Natural killer cell (primary cell): Measurements from ENCODE around the gene MYPOP. TPM values are rescaled to one million over a fixed set of nuclear protein-coding genes. Genes with fewer than 3 reads are reported as not detected.

Experiments
- ATAC-seq, 3 donors: fragments of 150-1000 bp in 2 of 3; fragments of 200-7000 bp in 1 of 3; cut with Tn5 transposase; 1 replicate in 1 of 3; 2 replicates in 2 of 3; pipeline ENCODE4 v1.10.0; 2021; ENCODE audit warnings: mild to moderate bottlenecking in 2 of 3, moderate library complexity in 2 of 3
- DNase-seq, 2 donors: peaks; one replicate each; pipeline versions ENCODE4 v3.0.0 to v3.0.0-alpha.2; 2013 to 2021; ENCODE audit warnings: mixed read lengths in 1 of 2
- H3K27ac ChIP-seq: one replicate; pipeline ENCODE4 v1.5.1; 2013; ENCODE audit warnings: mild to moderate bottlenecking, low read length
- H3K27me3 ChIP-seq: one replicate; pipeline ENCODE4 v1.6.1; 2013; ENCODE audit warnings: low read length; ENCODE audit not compliant: control insufficient read depth, insufficient read depth
- H3K36me3 ChIP-seq: one replicate; pipeline ENCODE4 v1.6.1; 2013; ENCODE audit warnings: low read length; ENCODE audit not compliant: control insufficient read depth, insufficient read depth
- H3K4me1 ChIP-seq: one replicate; pipeline ENCODE4 v1.6.1; 2013; ENCODE audit warnings: low read length; ENCODE audit not compliant: control insufficient read depth, insufficient read depth
- H3K4me3 ChIP-seq: one replicate; pipeline ENCODE4 v1.5.1; 2013; ENCODE audit warnings: low read length
- H3K9me3 ChIP-seq: one replicate; pipeline ENCODE4 v1.6.1; 2013; ENCODE audit warnings: low read length; ENCODE audit not compliant: control insufficient read depth, insufficient read depth
- H3K27ac Mint-ChIP-seq, 2 donors: one replicate each; pipeline ENCODE4 v1.8.0; 2022; ENCODE audit warnings: mild to moderate bottlenecking in 2 of 2, mixed read lengths in 2 of 2, moderate library complexity in 1 of 2
- H3K27me3 Mint-ChIP-seq, 2 donors: one replicate each; pipeline ENCODE4 v1.8.0; 2022; ENCODE audit warnings: low read depth in 2 of 2, mixed read lengths in 2 of 2
- H3K36me3 Mint-ChIP-seq: one replicate; pipeline ENCODE4 v1.8.0; 2022; ENCODE audit warnings: mixed read lengths
- H3K4me1 Mint-ChIP-seq, 2 donors: one replicate each; pipeline ENCODE4 v1.8.0; 2022; ENCODE audit warnings: mixed read lengths in 2 of 2
- H3K4me3 Mint-ChIP-seq: one replicate; pipeline ENCODE4 v1.8.0; 2022; ENCODE audit warnings: mild to moderate bottlenecking, moderate library complexity, mixed read lengths
- H3K9me3 Mint-ChIP-seq, 2 donors: one replicate each; pipeline ENCODE4 v1.8.0; 2022; ENCODE audit warnings: mixed read lengths in 2 of 2
- CTCF ChIP-seq: fragments of 200-600 bp; IDR thresholded peaks from one replicate; pipeline ENCODE4 v1.8.0; 2022; ENCODE audit warnings: antibody characterized with exemption
- WGBS: methylation state at CpG from one replicate; pipeline ENCODE4 v1.1.7; 2013; ENCODE audit warnings: missing lambda C conversion rate; ENCODE audit not compliant: insufficient coverage; 5-methylcytosine and 5-hydroxymethylcytosine counted together
- intact Hi-C: fragments of 100-400 bp; cut with micrococcal nuclease; formaldehyde crosslinking; loops from one replicate; pipeline ENCODE4 v1.14.2; 2022
- total RNA-seq, 4 donors: library from RNA; stranded (reverse); fragments of 120-200 nt in 1 of 4; gene quantifications; one replicate each; pipeline versions ENCODE4 v1.2.3 to v1.2.4, GENCODE V29; 2013 to 2022

The MYPOP gene
- total RNA-seq, 3 donors from 2014 or later (not counting 1 experiment from before 2014, with no cell fraction given), result 7.0 to 8.4 (median 7.2) TPM

GRCh38 chr19:45852145-45852750 is 50.2 kb downstream of the MYPOP start:
- Mint-ChIP-seq H3K27ac (no peak overlapping the region), H3K36me3 (peaks cover 9% of the 10 kb centered on the region), H3K9me3 (no peaks in the 10 kb centered on the region), H3K27me3 (no peaks in the 10 kb centered on the region), H3K4me1 (peaks cover 0 to 11% of the 10 kb centered on the region in 2 donors), H3K4me3 (no peak overlapping the region)
- Histone ChIP-seq H3K4me3 (no peak overlapping the region), H3K9me3 (no peaks in the 10 kb centered on the region), H3K27me3 (no peaks in the 10 kb centered on the region), H3K36me3 (peaks cover 56% of the 10 kb centered on the region), H3K4me1 (no peaks in the 10 kb centered on the region), H3K27ac (no peak overlapping the region)
- DNase-seq (no peak), ATAC-seq (no peak)
- 99% methylated on average over 10 of the region's 10 CpGs for WGBS
- no peak for TF ChIP-seq CTCF
- intact Hi-C loops, result no loop called here

- Histone ChIP-seq H3K27ac (no peak overlapping the region), H3K27me3 (no peaks in the 10 kb centered on the region), H3K36me3 (peaks cover 65% of the 10 kb centered on the region), H3K9me3 (no peaks in the 10 kb centered on the region), H3K4me1 (no peaks in the 10 kb centered on the region), H3K4me3 (no peak overlapping the region)
- peaks cover 0 to 16% of the 10 kb centered on the region in 2 donors for H3K4me1 Mint-ChIP-seq
- no peak for TF ChIP-seq CTCF
- intact Hi-C loops, result no loop called here
- no peak overlapping the region for H3K27ac Mint-ChIP-seq
- H3K9me3 Mint-ChIP-seq, result no peaks in the 10 kb centered on the region
- DNase-seq, result no peak
- H3K4me3 Mint-ChIP-seq, result no peak overlapping the region
- H3K27me3 Mint-ChIP-seq, result no peaks in the 10 kb centered on the region
- peaks cover 9% of the 10 kb centered on the region for H3K36me3 Mint-ChIP-seq
- 96% methylated on average over 4 of the region's 4 CpGs for WGBS
- ATAC-seq, result no peak
Measured at GRCh38 chr19:45848922-45849321, 53.5 kb downstream of the MYPOP start.

- Mint-ChIP-seq H3K4me1 (peaks cover 0 to 11% of the 10 kb centered on the region in 2 donors), H3K36me3 (peaks cover 16% of the 10 kb centered on the region), H3K27ac (no peak overlapping the region), H3K27me3 (no peaks in the 10 kb centered on the region), H3K9me3 (no peaks in the 10 kb centered on the region), H3K4me3 (no peak overlapping the region)
- Histone ChIP-seq H3K9me3 (no peaks in the 10 kb centered on the region), H3K27me3 (no peaks in the 10 kb centered on the region), H3K4me3 (no peak overlapping the region), H3K4me1 (no peaks in the 10 kb centered on the region), H3K27ac (no peak overlapping the region), H3K36me3 (peaks cover 66% of the 10 kb centered on the region)
- intact Hi-C loops, result no loop called here
- no peak for TF ChIP-seq CTCF
- ATAC-seq, result no peak
- no peak for DNase-seq
- 95% methylated on average over 13 of the region's 13 CpGs for WGBS
Measured at GRCh38 chr19:45847663-45848062, 54.8 kb downstream of the MYPOP start.

- intact Hi-C loops, result no loop called here
Measured at GRCh38 chr19:45842198-45842597, 60.2 kb downstream of the MYPOP start.

More at GRCh38 chr19:45842198-45842597, 60.2 kb downstream of the MYPOP start:
- H3K9me3 Mint-ChIP-seq, result no peaks in the 10 kb centered on the region
- H3K36me3 Mint-ChIP-seq, result peaks cover 15% of the 10 kb centered on the region
- H3K4me1 Mint-ChIP-seq, result peaks cover 0 to 5% of the 10 kb centered on the region in 2 donors
- no peak overlapping the region for H3K4me3 Mint-ChIP-seq
- Histone ChIP-seq H3K9me3 (no peaks in the 10 kb centered on the region), H3K36me3 (peaks cover 59% of the 10 kb centered on the region), H3K4me3 (no peak overlapping the region), H3K27ac (no peak overlapping the region), H3K27me3 (no peaks in the 10 kb centered on the region), H3K4me1 (no peaks in the 10 kb centered on the region)
- no peak overlapping the region for H3K27ac Mint-ChIP-seq
- 96% methylated on average over 14 of the region's 14 CpGs for WGBS
- H3K27me3 Mint-ChIP-seq, result no peaks in the 10 kb centered on the region
- no peak for TF ChIP-seq CTCF
- DNase-seq, result no peak
- ATAC-seq, result no peak
